ENCODE results near the gene C1orf122.

C1orf122 gene

GRCh38 chr1:37797750-37798345 is 9.7 kb upstream of the C1orf122 start:
- Histone ChIP-seq H3K27ac (ENCODE audit: low read depth, low read length) (no peak overlapping the region), H3K4me1 (ENCODE audit: control insufficient read depth in 5 of 5, insufficient read depth in 5 of 5, low read length in 5 of 5) (peaks cover 1 to 24% (median 15%) of the 10 kb centered on the region in 5 donors)

GRCh38 chr1:37802439-37802838 is 5.2 kb upstream of the C1orf122 start:
- no peaks in the 10 kb centered on the region for H3K9me3 ChIP-seq (ENCODE audit: control insufficient read depth in 5 of 5, low read length in 5 of 5)
- peaks cover 8 to 10% (median 10%) of the 10 kb centered on the region in 5 donors for H3K4me1 ChIP-seq (ENCODE audit: control insufficient read depth in 5 of 5, insufficient read depth in 5 of 5, low read length in 5 of 5)
- H3K36me3 ChIP-seq (ENCODE audit: control insufficient read depth in 5 of 5, insufficient read depth in 5 of 5, low read length in 5 of 5): peaks cover 12 to 71% (median 60%) of the 10 kb centered on the region in 5 donors
- H3K4me3 ChIP-seq (ENCODE audit: low read depth in 1 of 5, low read length in 5 of 5): no peak overlapping the region
- H3K27ac ChIP-seq (ENCODE audit: low read depth, low read length): no peak overlapping the region
- H3K9ac ChIP-seq (ENCODE audit: low read length in 5 of 5): no peak overlapping the region
- H3K27me3 ChIP-seq (ENCODE audit: control insufficient read depth in 5 of 5, insufficient read depth in 4 of 5, low read length in 5 of 5): no peaks in the 10 kb centered on the region

More at GRCh38 chr1:37797750-37798345, 9.7 kb upstream of the C1orf122 start:
- Histone ChIP-seq H3K9ac (ENCODE audit: low read length in 5 of 5) (no peak overlapping the region), H3K4me3 (ENCODE audit: low read depth in 1 of 5, low read length in 5 of 5) (no peak overlapping the region), H3K27me3 (ENCODE audit: control insufficient read depth in 5 of 5, insufficient read depth in 4 of 5, low read length in 5 of 5) (peaks cover 0 to 1% (median 0%) of the 10 kb centered on the region in 5 donors), H3K36me3 (ENCODE audit: control insufficient read depth in 5 of 5, insufficient read depth in 5 of 5, low read length in 5 of 5) (peaks cover 3 to 35% (median 27%) of the 10 kb centered on the region in 5 donors), H3K9me3 (ENCODE audit: control insufficient read depth in 5 of 5, low read length in 5 of 5) (no peaks in the 10 kb centered on the region)

- peaks cover 17 to 40% (median 37%) of the 10 kb centered on the region in 5 donors for H3K4me1 ChIP-seq (ENCODE audit: control insufficient read depth in 5 of 5, insufficient read depth in 5 of 5, low read length in 5 of 5)
- H3K4me3 ChIP-seq (ENCODE audit: low read depth in 1 of 5, low read length in 5 of 5): peak overlapping the region; percentile 76 to 95 (median 83)
- H3K9me3 ChIP-seq (ENCODE audit: control insufficient read depth in 5 of 5, low read length in 5 of 5): no peaks in the 10 kb centered on the region
- H3K36me3 ChIP-seq (ENCODE audit: control insufficient read depth in 5 of 5, insufficient read depth in 5 of 5, low read length in 5 of 5): peaks cover 12 to 47% (median 39%) of the 10 kb centered on the region in 5 donors
- no peaks in the 10 kb centered on the region for H3K27me3 ChIP-seq (ENCODE audit: control insufficient read depth in 5 of 5, insufficient read depth in 4 of 5, low read length in 5 of 5)
- peak overlapping the region; percentile 76 to 95 (median 92) for H3K9ac ChIP-seq (ENCODE audit: low read length in 5 of 5)
- peak overlapping the region; percentile 84 for H3K27ac ChIP-seq (ENCODE audit: low read depth, low read length)
These were observed 403 bp upstream of the C1orf122 start for GRCh38 chr1:37807220-37807554.

GRCh38 chr1:37808369-37809319 is 1.1 kb downstream of the C1orf122 start:
- Histone ChIP-seq H3K4me1 (ENCODE audit: control insufficient read depth in 5 of 5, insufficient read depth in 5 of 5, low read length in 5 of 5) (peaks cover 17 to 46% (median 43%) of the 10 kb centered on the region in 5 donors), H3K36me3 (ENCODE audit: control insufficient read depth in 5 of 5, insufficient read depth in 5 of 5, low read length in 5 of 5) (peaks cover 8 to 32% (median 25%) of the 10 kb centered on the region in 5 donors), H3K9ac (ENCODE audit: low read length in 5 of 5) (peak overlapping the region; percentile 38 to 88 (median 76)), H3K9me3 (ENCODE audit: control insufficient read depth in 5 of 5, low read length in 5 of 5) (no peaks in the 10 kb centered on the region), H3K27me3 (ENCODE audit: control insufficient read depth in 5 of 5, insufficient read depth in 4 of 5, low read length in 5 of 5) (no peaks in the 10 kb centered on the region), H3K27ac (ENCODE audit: low read depth, low read length) (peak overlapping the region; percentile 84), H3K4me3 (ENCODE audit: low read depth in 1 of 5, low read length in 5 of 5) (peak overlapping the region; percentile 56 to 84 (median 83))

- H3K27me3 ChIP-seq (ENCODE audit: control insufficient read depth in 5 of 5, insufficient read depth in 4 of 5, low read length in 5 of 5): no peaks in the 10 kb centered on the region
- H3K36me3 ChIP-seq (ENCODE audit: control insufficient read depth in 5 of 5, insufficient read depth in 5 of 5, low read length in 5 of 5): peaks cover 3 to 28% (median 15%) of the 10 kb centered on the region in 5 donors
- H3K9me3 ChIP-seq (ENCODE audit: control insufficient read depth in 5 of 5, low read length in 5 of 5): no peaks in the 10 kb centered on the region
- H3K4me1 ChIP-seq (ENCODE audit: control insufficient read depth in 5 of 5, insufficient read depth in 5 of 5, low read length in 5 of 5): peaks cover 22 to 57% (median 53%) of the 10 kb centered on the region in 5 donors
- H3K4me3 ChIP-seq (ENCODE audit: low read depth in 1 of 5, low read length in 5 of 5): no peak overlapping the region
- no peak overlapping the region for H3K9ac ChIP-seq (ENCODE audit: low read length in 5 of 5)
- H3K27ac ChIP-seq (ENCODE audit: low read depth, low read length): peak overlapping the region; percentile 84
These were observed 2.4 kb downstream of the C1orf122 start for GRCh38 chr1:37809942-37810341.

- peaks cover 0 to 28% (median 19%) of the 10 kb centered on the region in 5 donors for H3K36me3 ChIP-seq (ENCODE audit: control insufficient read depth in 5 of 5, insufficient read depth in 5 of 5, low read length in 5 of 5)
These were observed 3.6 kb downstream of the C1orf122 start for GRCh38 chr1:37811027-37811655.

GRCh38 chr1:37813529-37814145 is 6.0 kb downstream of the C1orf122 start:
- H3K9ac ChIP-seq (ENCODE audit: low read length in 5 of 5): no peak overlapping the region
- no peaks in the 10 kb centered on the region for H3K9me3 ChIP-seq (ENCODE audit: control insufficient read depth in 5 of 5, low read length in 5 of 5)
- no peak overlapping the region for H3K27ac ChIP-seq (ENCODE audit: low read depth, low read length)
- H3K4me1 ChIP-seq (ENCODE audit: control insufficient read depth in 5 of 5, insufficient read depth in 5 of 5, low read length in 5 of 5): peaks cover 16 to 53% (median 43%) of the 10 kb centered on the region in 5 donors
- H3K27me3 ChIP-seq (ENCODE audit: control insufficient read depth in 5 of 5, insufficient read depth in 4 of 5, low read length in 5 of 5): no peaks in the 10 kb centered on the region
- H3K4me3 ChIP-seq (ENCODE audit: low read depth in 1 of 5, low read length in 5 of 5): no peak overlapping the region
- H3K36me3 ChIP-seq (ENCODE audit: control insufficient read depth in 5 of 5, insufficient read depth in 5 of 5, low read length in 5 of 5): peaks cover 0 to 40% (median 25%) of the 10 kb centered on the region in 5 donors

More at GRCh38 chr1:37811027-37811655, 3.6 kb downstream of the C1orf122 start:
- Histone ChIP-seq H3K27ac (ENCODE audit: low read depth, low read length) (peak overlapping the region; percentile 7), H3K27me3 (ENCODE audit: control insufficient read depth in 5 of 5, insufficient read depth in 4 of 5, low read length in 5 of 5) (no peaks in the 10 kb centered on the region), H3K4me1 (ENCODE audit: control insufficient read depth in 5 of 5, insufficient read depth in 5 of 5, low read length in 5 of 5) (peaks cover 25 to 57% (median 53%) of the 10 kb centered on the region in 5 donors), H3K4me3 (ENCODE audit: low read depth in 1 of 5, low read length in 5 of 5) (no peak overlapping the region), H3K9ac (ENCODE audit: low read length in 5 of 5) (no peak overlapping the region), H3K9me3 (ENCODE audit: control insufficient read depth in 5 of 5, low read length in 5 of 5) (no peaks in the 10 kb centered on the region)

- no peak overlapping the region for H3K9ac ChIP-seq (ENCODE audit: low read length in 5 of 5)
- H3K36me3 ChIP-seq (ENCODE audit: control insufficient read depth in 5 of 5, insufficient read depth in 5 of 5, low read length in 5 of 5): peaks cover 0 to 45% (median 25%) of the 10 kb centered on the region in 5 donors
- H3K4me3 ChIP-seq (ENCODE audit: low read depth in 1 of 5, low read length in 5 of 5): no peak overlapping the region
- no peak overlapping the region for H3K27ac ChIP-seq (ENCODE audit: low read depth, low read length)
- no peaks in the 10 kb centered on the region for H3K9me3 ChIP-seq (ENCODE audit: control insufficient read depth in 5 of 5, low read length in 5 of 5)
- peaks cover 14 to 47% (median 37%) of the 10 kb centered on the region in 5 donors for H3K4me1 ChIP-seq (ENCODE audit: control insufficient read depth in 5 of 5, insufficient read depth in 5 of 5, low read length in 5 of 5)
- no peaks in the 10 kb centered on the region for H3K27me3 ChIP-seq (ENCODE audit: control insufficient read depth in 5 of 5, insufficient read depth in 4 of 5, low read length in 5 of 5)
These were observed 6.7 kb downstream of the C1orf122 start for GRCh38 chr1:37814252-37814651.

GRCh38 chr1:37817481-37817880 is 9.9 kb downstream of the C1orf122 start:
- no peak overlapping the region for H3K4me3 ChIP-seq (ENCODE audit: low read depth in 1 of 5, low read length in 5 of 5)
- H3K9me3 ChIP-seq (ENCODE audit: control insufficient read depth in 5 of 5, low read length in 5 of 5): no peaks in the 10 kb centered on the region
- H3K36me3 ChIP-seq (ENCODE audit: control insufficient read depth in 5 of 5, insufficient read depth in 5 of 5, low read length in 5 of 5): peaks cover 8 to 72% (median 46%) of the 10 kb centered on the region in 5 donors
- H3K9ac ChIP-seq (ENCODE audit: low read length in 5 of 5): no peak overlapping the region
- no peaks in the 10 kb centered on the region for H3K27me3 ChIP-seq (ENCODE audit: control insufficient read depth in 5 of 5, insufficient read depth in 4 of 5, low read length in 5 of 5)
- H3K4me1 ChIP-seq (ENCODE audit: control insufficient read depth in 5 of 5, insufficient read depth in 5 of 5, low read length in 5 of 5): peaks cover 8 to 25% (median 20%) of the 10 kb centered on the region in 5 donors
- no peak overlapping the region for H3K27ac ChIP-seq (ENCODE audit: low read depth, low read length)
